Measurements from ENCODE around the gene AQR. TPM values are rescaled to one million over a fixed set of nuclear protein-coding genes. Genes with fewer than 3 reads are reported as not detected.
A peak's percentile ranks its signal among the peaks of the same experiment; 100 is the strongest.
"Not testable (repeated sequence)": the region's sequence is repeated elsewhere in the genome, so short reads cannot be mapped to it uniquely, and the experiment has no call there.

The AQR gene
- total and polyA plus RNA-seq, 12 donors = 10.2 to 43.4 (median 28.3) TPM

DNA sequence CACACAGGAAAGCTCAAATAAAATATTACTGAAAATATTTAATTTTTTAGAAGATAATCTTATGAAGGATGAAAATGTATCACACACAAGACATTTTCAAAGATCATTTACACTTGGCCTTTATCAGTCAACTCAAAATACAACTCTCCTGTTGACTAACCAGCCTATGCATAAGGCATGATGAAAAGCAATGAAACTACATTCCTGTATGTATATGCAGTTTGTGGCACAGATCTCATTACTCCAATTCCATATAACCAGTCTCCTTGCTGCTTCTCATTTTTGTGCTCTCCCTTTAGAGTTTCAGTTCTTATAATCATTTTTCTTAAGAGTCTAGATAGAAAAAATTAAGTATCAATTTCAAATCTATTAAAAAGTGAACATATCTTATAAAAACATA is 25.8 kb downstream of the AQR start:
- H3K27me3 ChIP-seq = no peaks in the 10 kb centered on the region
- intact Hi-C loops (cut with DNase I) = no loop called here
- DNase-seq = no peak
- H3K4me3 ChIP-seq = no peak overlapping the region
- no peak overlapping the region for H3K27ac ChIP-seq
- peaks cover 0 to 11% of the 10 kb centered on the region in 2 donors for H3K4me1 ChIP-seq (replicated peaks in 1 of 2)
- H3K36me3 ChIP-seq (replicated peaks in 1 of 2) = peaks cover 0 to 11% of the 10 kb centered on the region in 2 donors
- TF ChIP-seq, protein P1, sequence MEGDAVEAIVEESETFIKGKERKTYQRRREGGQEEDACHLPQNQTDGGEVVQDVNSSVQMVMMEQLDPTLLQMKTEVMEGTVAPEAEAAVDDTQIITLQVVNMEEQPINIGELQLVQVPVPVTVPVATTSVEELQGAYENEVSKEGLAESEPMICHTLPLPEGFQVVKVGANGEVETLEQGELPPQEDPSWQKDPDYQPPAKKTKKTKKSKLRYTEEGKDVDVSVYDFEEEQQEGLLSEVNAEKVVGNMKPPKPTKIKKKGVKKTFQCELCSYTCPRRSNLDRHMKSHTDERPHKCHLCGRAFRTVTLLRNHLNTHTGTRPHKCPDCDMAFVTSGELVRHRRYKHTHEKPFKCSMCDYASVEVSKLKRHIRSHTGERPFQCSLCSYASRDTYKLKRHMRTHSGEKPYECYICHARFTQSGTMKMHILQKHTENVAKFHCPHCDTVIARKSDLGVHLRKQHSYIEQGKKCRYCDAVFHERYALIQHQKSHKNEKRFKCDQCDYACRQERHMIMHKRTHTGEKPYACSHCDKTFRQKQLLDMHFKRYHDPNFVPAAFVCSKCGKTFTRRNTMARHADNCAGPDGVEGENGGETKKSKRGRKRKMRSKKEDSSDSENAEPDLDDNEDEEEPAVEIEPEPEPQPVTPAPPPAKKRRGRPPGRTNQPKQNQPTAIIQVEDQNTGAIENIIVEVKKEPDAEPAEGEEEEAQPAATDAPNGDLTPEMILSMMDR (IDR thresholded peaks at IDR 0.05) = no peak
- TF ChIP-seq POLR2A (IDR thresholded peaks at IDR 0.05) = no peak
- no peaks in the 10 kb centered on the region for H3K9me3 ChIP-seq (replicated peaks in 1 of 3)

DNA sequence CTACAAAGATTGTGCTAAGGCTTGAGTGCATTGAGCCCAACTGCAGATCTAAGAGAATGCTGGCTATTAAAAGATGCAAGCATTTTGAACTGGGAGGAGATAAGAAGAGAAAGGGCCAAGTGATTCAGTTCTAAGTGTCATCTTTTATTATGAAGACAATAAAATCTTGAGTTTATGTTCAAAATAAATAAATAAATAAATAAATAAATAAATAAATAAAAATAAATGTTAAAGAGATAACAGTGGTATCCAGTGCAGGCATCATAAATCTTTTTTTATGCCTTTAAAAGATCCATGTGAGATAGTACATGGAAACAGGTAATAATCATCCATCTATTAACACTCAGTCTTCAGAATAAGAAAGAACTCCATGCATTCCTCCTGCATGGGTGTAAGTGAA is 26.3 kb downstream of the AQR start:
- intact Hi-C loops (cut with DNase I) = not testable (repeated sequence)
- peaks cover 0 to 15% of the 10 kb centered on the region in 2 donors for H3K36me3 ChIP-seq (replicated peaks in 1 of 2)

DNA sequence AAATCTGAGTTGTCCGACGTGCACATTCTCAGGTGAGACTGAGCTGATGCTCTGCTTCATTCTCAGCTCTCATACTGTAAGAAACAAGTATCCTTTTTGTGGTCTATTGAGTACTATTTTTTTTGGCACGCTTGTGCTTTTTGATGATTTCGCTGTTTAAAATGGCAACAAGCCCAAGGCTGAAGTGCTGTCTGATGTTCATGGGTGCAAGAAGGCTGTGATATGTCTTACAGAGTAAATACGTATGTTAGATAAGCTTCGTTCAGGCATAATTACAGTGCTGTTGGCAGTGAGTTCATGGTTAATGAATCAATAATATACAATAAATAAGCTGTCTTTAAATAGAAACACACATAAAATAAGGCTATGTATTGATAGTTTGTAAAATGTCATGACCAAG is 27.2 kb downstream of the AQR start:
- WGBS, 4 donors = 39 to 46% (median 43%) methylated on average over 6 of the region's 6 CpGs
- Histone ChIP-seq H3K27me3 (no peaks in the 10 kb centered on the region), H3K4me3 (no peak overlapping the region), H3K9me3 (replicated peaks in 1 of 3) (no peaks in the 10 kb centered on the region), H3K27ac (no peak overlapping the region), H3K36me3 (replicated peaks in 1 of 2) (peaks cover 0 to 23% of the 10 kb centered on the region in 2 donors), H3K4me1 (replicated peaks in 1 of 2) (peaks cover 0 to 11% of the 10 kb centered on the region in 2 donors)
- intact Hi-C loops (cut with DNase I) = no loop called here
- TF ChIP-seq POLR2A (IDR thresholded peaks at IDR 0.05) = no peak
- TF ChIP-seq, protein P1 (IDR thresholded peaks at IDR 0.05) = no peak
- peak in 6 of 7 donors; percentile 20 to 61 (median 38) for DNase-seq

More for the DNA sequence above, 26.3 kb downstream of the AQR start:
- H3K4me3 ChIP-seq; H3K27me3 ChIP-seq; DNase-seq; H3K9me3 ChIP-seq (replicated peaks in 1 of 3); H3K27ac ChIP-seq: not testable (repeated sequence)
- H3K4me1 ChIP-seq (replicated peaks in 1 of 2) = peaks cover 0 to 11% of the 10 kb centered on the region in 2 donors

DNA sequence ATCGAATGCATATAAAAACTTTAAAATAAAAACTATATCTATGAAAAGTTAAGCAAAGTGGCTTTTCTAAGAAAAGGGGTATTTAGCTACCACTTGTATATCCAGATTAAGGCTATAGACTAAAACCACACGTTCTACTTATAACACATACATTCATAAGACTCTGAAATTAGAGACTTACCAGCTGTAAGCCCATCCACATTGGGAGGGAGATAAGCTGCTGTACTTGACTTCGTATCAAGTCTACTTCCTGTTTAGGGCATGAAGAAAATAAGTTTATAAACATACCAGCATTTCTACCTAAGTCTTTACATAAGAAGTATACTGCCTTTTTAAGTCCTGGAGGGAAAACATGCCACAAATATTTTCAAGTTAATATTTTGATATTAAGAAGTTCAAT is 27.7 kb downstream of the AQR start:
- peaks cover 0 to 11% of the 10 kb centered on the region in 2 donors for H3K4me1 ChIP-seq (replicated peaks in 1 of 2)
- WGBS, 4 donors = 67 to 84% (median 80%) methylated on average over 3 of the region's 3 CpGs
- H3K4me3 ChIP-seq = no peak overlapping the region
- peaks cover 0 to 26% of the 10 kb centered on the region in 2 donors for H3K36me3 ChIP-seq (replicated peaks in 1 of 2)
- intact Hi-C loops (cut with DNase I) = no loop called here
- no peaks in the 10 kb centered on the region for H3K27me3 ChIP-seq
- no peak for DNase-seq
- TF ChIP-seq, protein P1 (IDR thresholded peaks at IDR 0.05) = no peak
- TF ChIP-seq POLR2A (IDR thresholded peaks at IDR 0.05) = no peak
- H3K27ac ChIP-seq = no peak overlapping the region
- no peaks in the 10 kb centered on the region for H3K9me3 ChIP-seq (replicated peaks in 1 of 3)

DNA sequence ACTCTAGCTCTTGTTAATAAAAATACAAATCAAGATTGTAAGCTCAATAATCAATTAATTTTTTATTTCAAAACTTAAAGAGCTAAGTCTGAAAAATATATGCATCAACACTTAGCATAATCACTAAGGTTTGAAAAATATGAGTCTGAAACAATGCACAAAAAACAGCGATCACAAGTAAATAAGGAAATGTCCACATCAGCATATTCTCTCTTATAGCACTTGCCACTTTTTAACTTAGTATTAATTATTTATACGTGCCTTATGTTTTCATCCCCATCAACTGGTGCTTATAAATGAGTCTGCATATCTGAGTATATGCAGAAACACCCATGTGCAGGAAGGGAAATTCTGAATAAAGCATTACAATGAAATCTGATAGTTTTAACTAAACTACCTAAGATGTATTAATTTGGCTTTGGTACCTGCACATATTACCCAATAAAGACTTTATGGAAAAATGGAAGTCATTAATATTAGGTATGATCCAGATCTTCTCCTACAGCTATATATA is 28.3 kb downstream of the AQR start:
- no peaks in the 10 kb centered on the region for H3K27me3 ChIP-seq
- peaks cover 0 to 11% of the 10 kb centered on the region in 2 donors for H3K4me1 ChIP-seq (replicated peaks in 1 of 2)
- H3K4me3 ChIP-seq = no peak overlapping the region
- H3K36me3 ChIP-seq (replicated peaks in 1 of 2) = peaks cover 0 to 32% of the 10 kb centered on the region in 2 donors
- WGBS, 4 donors = 95 to 97% (median 97%) methylated on average over 2 of the region's 2 CpGs
- DNase-seq = no peak
- intact Hi-C loops (cut with DNase I) = no loop called here
- H3K9me3 ChIP-seq (replicated peaks in 1 of 3) = no peaks in the 10 kb centered on the region
- TF ChIP-seq POLR2A (IDR thresholded peaks at IDR 0.05) = no peak
- TF ChIP-seq, protein P1 (IDR thresholded peaks at IDR 0.05) = no peak
- H3K27ac ChIP-seq = no peak overlapping the region
